Activated T-cell treated with anti-CD3 and anti-CD28 coated beads, Interleukin-2, amount 50 U/mL, for 4 hours (primary cell): Measurements from ENCODE around the gene SHOC1. TPM values are rescaled to one million over a fixed set of nuclear protein-coding genes. Genes with fewer than 3 reads are reported as not detected.
A peak's percentile ranks its signal among the peaks of the same experiment; 100 is the strongest.
"Not testable (repeated sequence)": the region's sequence is repeated elsewhere in the genome, so short reads cannot be mapped to it uniquely, and the experiment has no call there.

Experiments
- ATAC-seq, 2 donors: fragments of 200-7000 bp; cut with Tn5 transposase; one replicate each; pipeline ENCODE4 v1.10.0; 2021
- DNase-seq: peaks from one replicate; pipeline ENCODE4 v3.0.0-alpha.2; 2020
- H3K27me3 Mint-ChIP-seq: one replicate; pipeline ENCODE4 v1.8.0; 2021; ENCODE audit warnings: low read depth, mixed read lengths
- H3K36me3 Mint-ChIP-seq: one replicate; pipeline ENCODE4 v1.8.0; 2022; ENCODE audit warnings: mixed read lengths; ENCODE audit not compliant: insufficient read depth
- H3K4me1 Mint-ChIP-seq: one replicate; pipeline ENCODE4 v1.8.0; 2021; ENCODE audit warnings: low read depth, mixed read lengths
- H3K4me3 Mint-ChIP-seq: one replicate; pipeline ENCODE4 v1.8.0; 2021; ENCODE audit warnings: mild to moderate bottlenecking, moderate library complexity, mixed read lengths
- H3K9me3 Mint-ChIP-seq: one replicate; pipeline ENCODE4 v1.8.0; 2021; ENCODE audit warnings: mixed read lengths
- total RNA-seq, 3 donors: library from RNA; stranded (reverse); gene quantifications; one replicate each; pipeline ENCODE4 v1.2.1, GENCODE V29; 2021

Gene SHOC1
- total RNA-seq, 3 donors from 2014 or later = not detected

DNA sequence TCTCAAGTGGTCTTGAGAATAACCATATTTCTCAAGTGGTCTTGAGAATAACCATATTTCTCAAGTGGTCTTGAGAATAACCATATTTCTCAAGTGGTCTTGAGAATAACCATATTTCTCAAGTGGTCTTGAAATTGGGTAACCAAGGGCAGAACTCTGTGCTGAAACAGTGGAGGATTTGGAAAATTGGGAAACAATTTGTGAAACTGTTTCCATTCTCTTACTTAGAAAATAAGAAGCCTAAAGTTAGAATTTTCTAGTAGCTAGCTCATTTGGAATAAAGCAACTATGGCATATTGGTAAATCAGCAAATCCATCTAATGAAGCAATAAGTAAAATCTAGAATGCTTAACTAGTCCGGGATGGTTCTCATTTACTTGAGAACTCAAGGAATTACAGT, 2.9 kb downstream of the SHOC1 start:
- not testable (repeated sequence) for H3K4me3 Mint-ChIP-seq, H3K27me3 Mint-ChIP-seq, H3K9me3 Mint-ChIP-seq, H3K4me1 Mint-ChIP-seq, H3K36me3 Mint-ChIP-seq, ATAC-seq, DNase-seq

DNA sequence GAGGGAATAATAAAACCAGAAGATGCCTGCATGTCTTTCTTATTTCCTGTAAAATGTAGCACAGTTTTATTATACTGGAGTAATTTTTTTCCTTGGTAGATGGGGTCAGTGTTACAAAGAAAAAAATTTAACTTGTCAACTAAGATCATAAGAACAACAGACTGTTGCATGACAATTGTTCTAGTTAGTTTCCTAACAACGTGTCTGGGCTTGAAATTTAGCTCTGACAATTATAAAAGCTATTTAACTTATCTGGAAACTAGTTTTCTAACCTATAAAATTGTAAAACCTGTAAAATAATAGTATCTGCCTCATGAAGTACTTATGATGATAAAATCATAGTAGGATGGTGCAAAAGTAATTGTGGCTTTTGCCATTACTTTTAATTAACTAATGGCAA, 4.9 kb downstream of the SHOC1 start:
- Mint-ChIP-seq H3K4me1 (no peaks in the 10 kb centered on the region), H3K27me3 (no peaks in the 10 kb centered on the region), H3K4me3 (no peak overlapping the region), H3K9me3 (peaks cover 6% of the 10 kb centered on the region), H3K36me3 (peaks cover 8% of the 10 kb centered on the region)
- no peak for DNase-seq
- ATAC-seq = no peak

DNA sequence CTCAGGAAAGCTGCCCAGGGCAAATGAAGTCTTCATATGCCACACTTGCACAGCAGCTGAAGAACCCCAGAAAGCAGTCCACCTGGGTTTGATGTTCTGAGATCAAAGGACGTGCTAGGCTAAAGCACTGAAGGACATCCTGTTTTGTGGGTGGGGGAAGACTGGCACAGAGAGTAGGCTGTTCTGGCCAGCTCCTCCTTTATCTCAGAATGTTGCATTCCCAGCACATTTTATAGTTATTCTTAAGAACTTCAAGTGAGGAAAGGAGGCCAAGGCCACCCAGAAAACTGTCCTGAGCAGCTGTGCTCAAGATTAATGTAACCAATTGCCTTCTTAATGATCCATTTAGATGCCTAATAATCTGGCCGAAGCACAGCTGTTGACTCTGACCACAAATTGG, 10.9 kb downstream of the SHOC1 start:
- H3K4me3 Mint-ChIP-seq = no peak overlapping the region
- no peaks in the 10 kb centered on the region for H3K27me3 Mint-ChIP-seq
- H3K4me1 Mint-ChIP-seq = no peaks in the 10 kb centered on the region
- H3K9me3 Mint-ChIP-seq = peaks cover 6% of the 10 kb centered on the region
- DNase-seq (no peak), ATAC-seq (no peak)
- H3K36me3 Mint-ChIP-seq = peaks cover 14% of the 10 kb centered on the region

DNA sequence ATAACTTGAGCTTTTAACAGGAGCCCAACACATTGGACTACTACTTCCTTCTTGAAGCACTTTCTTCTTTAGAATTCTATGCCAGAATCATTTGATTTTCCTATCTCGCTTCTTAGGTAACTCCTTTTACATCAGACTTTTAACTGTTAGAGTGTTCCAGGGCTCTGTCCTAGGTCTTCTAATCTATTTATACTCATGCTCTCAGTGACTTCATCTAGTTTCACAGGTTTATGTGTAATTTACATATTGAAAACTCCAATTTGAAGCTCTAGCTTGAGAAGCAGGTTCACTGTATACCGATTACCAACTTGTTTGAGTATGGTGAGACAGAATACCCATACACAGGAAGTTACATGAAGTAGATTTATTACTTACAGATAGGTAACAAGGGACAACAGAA, 11.3 kb downstream of the SHOC1 start:
- H3K4me3 Mint-ChIP-seq = no peak overlapping the region
- H3K36me3 Mint-ChIP-seq = peaks cover 12% of the 10 kb centered on the region
- peaks cover 6% of the 10 kb centered on the region for H3K9me3 Mint-ChIP-seq
- no peaks in the 10 kb centered on the region for H3K27me3 Mint-ChIP-seq
- ATAC-seq = no peak
- no peak for DNase-seq
- H3K4me1 Mint-ChIP-seq = no peaks in the 10 kb centered on the region

DNA sequence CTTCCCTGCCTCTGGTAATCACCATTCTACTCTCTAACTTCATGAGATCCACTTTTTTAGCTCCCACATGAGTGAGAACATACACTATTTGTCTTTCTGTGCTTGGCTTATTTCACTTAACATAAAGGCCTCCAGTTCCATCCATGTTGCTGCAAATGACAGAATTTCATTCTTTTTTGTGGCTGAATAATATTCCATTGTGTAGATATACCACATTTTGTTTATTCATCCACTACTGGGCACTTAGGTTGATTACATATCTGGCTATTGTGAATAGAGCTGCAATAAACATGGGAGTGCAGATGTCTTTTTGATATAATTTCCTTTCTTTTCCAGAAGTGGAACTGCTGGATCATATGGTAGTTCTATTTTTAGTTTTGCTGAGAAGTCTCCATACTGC, 28.7 kb downstream of the SHOC1 start:
- Mint-ChIP-seq H3K36me3 (peaks cover 5% of the 10 kb centered on the region), H3K4me3 (no peak overlapping the region), H3K4me1 (no peaks in the 10 kb centered on the region), H3K9me3 (peaks cover 12% of the 10 kb centered on the region), H3K27me3 (no peaks in the 10 kb centered on the region)
- no peak for ATAC-seq
- no peak for DNase-seq

DNA sequence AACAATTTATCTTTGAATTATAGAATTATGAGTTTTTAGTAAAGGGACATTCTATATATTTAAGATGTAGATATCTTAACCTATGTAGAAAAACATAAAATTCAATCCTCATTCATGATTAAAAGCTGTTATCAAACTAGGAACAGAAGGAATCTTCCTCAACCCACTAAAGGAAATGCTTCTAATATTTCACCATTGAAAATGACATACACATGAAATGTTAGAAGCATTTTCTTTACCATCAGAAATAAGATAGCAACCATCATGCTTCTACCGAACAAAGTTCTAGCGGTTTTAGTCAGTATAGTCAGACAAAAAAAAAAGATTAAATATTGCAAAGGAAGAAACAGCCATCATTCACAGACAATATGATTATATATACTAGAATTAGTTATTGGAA, 32.2 kb downstream of the SHOC1 start:
- no peak for ATAC-seq
- Mint-ChIP-seq H3K36me3 (peaks cover 5% of the 10 kb centered on the region), H3K4me3 (no peak overlapping the region), H3K4me1 (peaks cover 3% of the 10 kb centered on the region), H3K27me3 (no peaks in the 10 kb centered on the region), H3K9me3 (peaks cover 12% of the 10 kb centered on the region)
- no peak for DNase-seq

DNA sequence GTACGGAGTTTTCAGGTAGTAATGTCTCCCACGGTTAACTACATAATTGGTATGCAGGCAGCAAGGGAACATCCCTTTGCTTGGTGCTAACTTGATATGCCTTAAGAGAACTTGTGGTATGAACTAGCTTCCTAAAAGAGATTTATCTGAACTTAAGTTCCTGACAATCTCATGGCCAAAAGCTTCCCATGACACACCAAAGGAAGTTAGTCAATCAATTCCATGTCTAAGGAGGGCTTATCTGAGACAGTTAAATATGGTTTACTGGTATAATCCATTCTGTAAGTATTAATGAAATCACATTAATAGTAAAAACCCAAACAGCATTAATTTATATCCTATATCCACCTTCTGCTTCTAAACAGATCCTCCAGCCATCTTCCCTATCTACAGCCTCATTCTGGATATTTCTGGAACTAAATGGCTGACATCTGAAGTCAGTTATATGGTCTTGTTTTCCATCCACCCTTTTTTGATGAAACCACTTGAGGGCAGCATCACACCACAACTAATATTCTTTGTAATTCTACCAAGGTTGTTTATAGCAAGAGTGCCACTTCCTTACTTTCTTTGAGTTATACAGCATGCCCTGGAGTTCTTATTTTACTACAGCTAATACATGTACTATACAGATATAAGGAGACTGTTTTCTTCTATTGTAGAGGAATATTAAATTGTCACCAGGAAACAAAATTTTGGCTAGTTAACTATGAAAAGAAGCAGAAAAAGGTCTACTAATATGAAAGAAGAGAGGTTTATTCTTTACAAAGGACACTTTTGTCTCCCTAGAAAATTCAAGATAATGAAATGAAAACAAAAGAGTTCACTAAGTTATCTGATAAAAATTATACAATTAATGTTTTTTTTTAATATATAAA, 34.7 kb downstream of the SHOC1 start:
- Mint-ChIP-seq H3K27me3 (no peaks in the 10 kb centered on the region), H3K4me1 (peaks cover 3% of the 10 kb centered on the region), H3K4me3 (no peak overlapping the region), H3K36me3 (no peaks in the 10 kb centered on the region), H3K9me3 (no peaks in the 10 kb centered on the region)
- peak in 1 of 2 donors; percentile 74 for ATAC-seq
- peak; percentile 32 for DNase-seq

DNA sequence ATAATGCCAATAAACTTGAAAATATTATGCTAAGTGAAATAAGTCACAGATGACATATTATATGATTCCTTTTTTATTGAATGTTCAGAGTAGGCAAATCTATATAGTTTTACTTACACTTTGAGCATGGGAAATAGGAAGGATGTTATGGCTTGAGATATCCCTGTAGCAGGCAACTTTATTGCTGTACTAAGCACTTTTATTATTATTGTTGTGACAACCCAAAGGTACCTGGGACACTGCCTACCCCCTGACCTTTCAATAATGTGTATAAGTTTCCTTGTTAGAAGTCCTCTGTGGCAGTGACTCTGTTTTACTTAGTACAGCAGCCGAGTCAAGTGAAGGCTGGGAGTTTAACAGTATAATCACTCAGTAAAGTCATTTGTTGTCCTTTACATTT, 39.9 kb downstream of the SHOC1 start:
- H3K27me3 Mint-ChIP-seq = no peaks in the 10 kb centered on the region
- no peak for ATAC-seq
- no peaks in the 10 kb centered on the region for H3K4me1 Mint-ChIP-seq
- H3K36me3 Mint-ChIP-seq = peaks cover 9% of the 10 kb centered on the region
- H3K4me3 Mint-ChIP-seq = no peak overlapping the region
- H3K9me3 Mint-ChIP-seq = peaks cover 16% of the 10 kb centered on the region
- DNase-seq = no peak

DNA sequence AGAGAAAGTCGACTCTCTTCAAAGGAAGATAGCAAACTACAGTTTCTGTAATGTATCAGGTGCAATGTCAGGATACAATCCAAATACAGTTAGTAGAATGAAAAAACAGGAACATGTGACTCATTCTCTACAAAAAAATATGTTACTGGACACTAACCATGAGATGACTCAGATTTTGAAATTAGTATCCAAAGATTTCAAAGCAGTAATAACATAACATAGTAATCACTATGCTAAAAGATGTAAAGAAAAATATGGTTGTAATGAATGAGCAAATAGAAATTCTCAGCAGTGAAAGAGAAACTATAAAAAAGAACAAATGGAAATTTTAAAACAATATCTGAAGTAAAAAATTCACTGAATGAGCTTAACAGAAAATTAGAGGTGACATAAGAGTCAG, 42.3 kb downstream of the SHOC1 start:
- DNase-seq (no peak), ATAC-seq (peak in 1 of 2 donors; percentile 23)
- Mint-ChIP-seq H3K27me3 (no peaks in the 10 kb centered on the region), H3K4me3 (no peak overlapping the region), H3K36me3 (peaks cover 9% of the 10 kb centered on the region), H3K4me1 (no peaks in the 10 kb centered on the region), H3K9me3 (peaks cover 16% of the 10 kb centered on the region)

Other genes with a start within 250 kb of the SHOC1 start
- gene PTGR1, start 195.3 kb downstream of the SHOC1 start, total RNA-seq = under 1 TPM; 0.26 to 0.73 (median 0.38) TPM
- 1 to 10 TPM; 5.0 to 6.7 (median 6.5) TPM for gene DNAJC25, start 163.6 kb downstream of the SHOC1 start, total RNA-seq
- 10 to 100 TPM; 18.8 to 20.4 (median 20.2) TPM for gene GNG10, start 133.3 kb downstream of the SHOC1 start, total RNA-seq
- gene UGCG, start 101.9 kb upstream of the SHOC1 start, total RNA-seq = 10 to 100 TPM; 34.1 to 43.3 (median 40.9) TPM